H1 (cell line): Measurements from ENCODE around the gene NFIA. TPM values are rescaled to one million over a fixed set of nuclear protein-coding genes. Genes with fewer than 3 reads are reported as not detected.

ENCODE experiments used
- CTCF ChIA-PET: fragments of 300-600 bp; sonication (Branson Sonifier 250); formaldehyde crosslinking; loops from one replicate; lab custom pipeline; 2021; ENCODE audit not compliant: partially characterized antibody; lab: Charles Lee
- POLR2A ChIA-PET: fragments of 300-600 bp; sonication (Branson Sonifier 250); formaldehyde crosslinking; loops from one replicate; lab custom pipeline; 2021; ENCODE audit warnings: inconsistent platforms; ENCODE audit not compliant: partially characterized antibody; lab: Charles Lee
- DNase-seq, 2 experiments: peaks; one replicate each; pipeline versions ENCODE4 v3.0.0 to v3.0.0-alpha.2; 2010 to 2022; ENCODE audit warnings: low spot score in 2 of 2, low read depth in 1 of 2, mixed read lengths in 1 of 2
- FAIRE-seq: peaks from 2 replicates; lab custom pipeline; 2011; peaks lifted over from hg19 to GRCh38; lab: Jason Lieb, UNC
- H2AFZ ChIP-seq: 2 replicates; pipeline ENCODE4 v1.8.1; 2012; ENCODE audit warnings: low read length, inconsistent platforms
- H2AK5ac ChIP-seq: 2 replicates; pipeline ENCODE4 v1.6.1; 2013; ENCODE audit warnings: low read depth, low read length
- H2BK120ac ChIP-seq: replicated peaks from 2 replicates; pipeline ENCODE3; 2013; ENCODE audit warnings: low read depth, low read length, inconsistent platforms
- H2BK12ac ChIP-seq: 2 replicates; pipeline ENCODE4 v1.6.1; 2013; ENCODE audit warnings: low read depth, low read length
- H2BK15ac ChIP-seq: 2 replicates; pipeline ENCODE4 v1.6.1; 2013; ENCODE audit warnings: low read length
- H2BK20ac ChIP-seq: 2 replicates; pipeline ENCODE4 v1.6.1; 2013; ENCODE audit warnings: low read length
- H2BK5ac ChIP-seq: 2 replicates; pipeline ENCODE4 v1.6.1; 2013; ENCODE audit warnings: low read depth, low read length
- H3K14ac ChIP-seq: 2 replicates; pipeline ENCODE4 v1.6.1; 2013; ENCODE audit warnings: inconsistent platforms; ENCODE audit not compliant: insufficient read length
- H3K18ac ChIP-seq: 2 replicates; pipeline ENCODE4 v1.6.1; 2013; ENCODE audit warnings: low read length; ENCODE audit errors: extremely low read depth
- H3K23ac ChIP-seq: 2 replicates; pipeline ENCODE4 v1.6.1; 2013; ENCODE audit warnings: inconsistent platforms; ENCODE audit not compliant: insufficient read length
- H3K23me2 ChIP-seq: 2 replicates; pipeline ENCODE4 v1.6.1; 2013; ENCODE audit warnings: low read depth, low read length
- H3K27ac ChIP-seq: 2 replicates; pipeline ENCODE4 v1.6.1; 2011; ENCODE audit warnings: low read depth, low read length, inconsistent platforms
- H3K27me3 ChIP-seq, 4 experiments: replicated peaks in 1 of 4; 1 replicate in 1 of 4; 2 replicates in 3 of 4; pipeline versions ENCODE4 v1.6.1 to v1.8.1; 2011 to 2013; ENCODE audit warnings: low read length in 3 of 4, mild to moderate bottlenecking in 3 of 4, inconsistent platforms in 2 of 4, mixed read lengths in 2 of 4, moderate library complexity in 1 of 4; ENCODE audit not compliant: control insufficient read depth in 3 of 4, insufficient read depth in 3 of 4; ENCODE audit errors: extremely low read depth in 1 of 4
- H3K36me3 ChIP-seq, 4 experiments: 2 replicates each; pipeline versions ENCODE4 v1.6.1 to v1.8.1; 2011 to 2013; ENCODE audit warnings: mild to moderate bottlenecking in 4 of 4, low read length in 3 of 4, moderate library complexity in 2 of 4, control low read depth in 1 of 4, inconsistent platforms in 1 of 4; ENCODE audit not compliant: insufficient read depth in 4 of 4, control insufficient read depth in 2 of 4
- H3K4ac ChIP-seq: replicated peaks from 2 replicates; pipeline ENCODE3; 2013; ENCODE audit warnings: low read length, low read depth, mixed read lengths, inconsistent platforms; ENCODE audit not compliant: insufficient read length
- H3K4me1 ChIP-seq, 4 experiments: replicated peaks in 1 of 4; 1 replicate in 1 of 4; 2 replicates in 3 of 4; pipeline versions ENCODE4 v1.6.1 to v1.8.1; 2011 to 2013; ENCODE audit warnings: low read length in 3 of 4, inconsistent platforms in 2 of 4, mixed read lengths in 1 of 4; ENCODE audit not compliant: insufficient read depth in 4 of 4, control insufficient read depth in 3 of 4
- H3K4me2 ChIP-seq, 2 experiments: 2 replicates each; pipeline versions ENCODE4 v1.6.1 to v1.8.1; 2011 to 2013; ENCODE audit warnings: low read depth in 2 of 2, low read length in 2 of 2, control low read depth in 1 of 2, inconsistent platforms in 1 of 2, mild to moderate bottlenecking in 1 of 2; ENCODE audit not compliant: insufficient read depth in 1 of 2
- H3K4me3 ChIP-seq, 4 experiments: fragments of 200-600, 300-600 bp in 1 of 4; sonication (generic), shearing (Covaris generic), sonication (Bioruptor Twin) in 1 of 4; 2 replicates each; pipeline versions ENCODE4 v1.5.1 to v1.8.1; 2011 to 2016; ENCODE audit warnings: low read length in 4 of 4, low read depth in 3 of 4, control low read depth in 2 of 4, inconsistent platforms in 2 of 4, mild to moderate bottlenecking in 2 of 4, mixed read lengths in 1 of 4, moderate library complexity in 1 of 4; ENCODE audit not compliant: insufficient read depth in 2 of 4; ENCODE audit errors: extremely low read depth in 1 of 4
- H3K56ac ChIP-seq: replicated peaks from 2 replicates; pipeline ENCODE3; 2013; ENCODE audit warnings: low read depth, mild to moderate bottlenecking, mixed read lengths, low read length, inconsistent platforms; ENCODE audit not compliant: insufficient read length
- H3K79me1 ChIP-seq: 2 replicates; pipeline ENCODE4 v1.6.1; 2013; ENCODE audit warnings: low read depth, low read length, control low read depth
- H3K79me2 ChIP-seq, 2 experiments: 2 replicates each; pipeline versions ENCODE4 v1.6.1 to v1.8.1; 2012 to 2013; ENCODE audit warnings: low read length in 2 of 2, mild to moderate bottlenecking in 2 of 2, inconsistent platforms in 1 of 2; ENCODE audit not compliant: insufficient read depth in 2 of 2, control insufficient read depth in 1 of 2
- H3K9ac ChIP-seq, 4 experiments: replicated peaks in 1 of 4; 1 replicate in 1 of 4; 2 replicates in 3 of 4; pipeline versions ENCODE4 v1.6.1 to v1.8.1; 2011 to 2013; ENCODE audit warnings: low read depth in 3 of 4, low read length in 3 of 4, control low read depth in 2 of 4, mild to moderate bottlenecking in 2 of 4, moderate library complexity in 2 of 4, inconsistent platforms in 1 of 4; ENCODE audit errors: extremely low read depth in 1 of 4
- H3K9me3 ChIP-seq, 2 experiments: 2 replicates each; pipeline versions ENCODE4 v1.6.1 to v1.8.1; 2012 to 2013; ENCODE audit warnings: mild to moderate bottlenecking in 2 of 2, moderate library complexity in 2 of 2, control low read depth in 1 of 2, inconsistent platforms in 1 of 2, low read depth in 1 of 2, low read length in 1 of 2, mixed read lengths in 1 of 2; ENCODE audit not compliant: insufficient read depth in 2 of 2
- H4K20me1 ChIP-seq, 2 experiments: replicated peaks in 1 of 2; 2 replicates each; pipeline versions ENCODE3 to v1.8.1; 2011 to 2013; ENCODE audit warnings: inconsistent platforms in 2 of 2, low read length in 2 of 2, mild to moderate bottlenecking in 1 of 2; ENCODE audit not compliant: insufficient read depth in 2 of 2, control insufficient read depth in 1 of 2
- H4K5ac ChIP-seq: 2 replicates; pipeline ENCODE4 v1.6.1; 2013; ENCODE audit warnings: low read length, low read depth, mixed read lengths, inconsistent platforms; ENCODE audit not compliant: insufficient read length
- H4K8ac ChIP-seq: 2 replicates; pipeline ENCODE4 v1.8.0; 2013; ENCODE audit warnings: mild to moderate bottlenecking, moderate library complexity, low read length, inconsistent platforms; ENCODE audit not compliant: insufficient read depth; ENCODE audit errors: extremely low read depth
- H4K91ac ChIP-seq: replicated peaks from 2 replicates; pipeline ENCODE3; 2013; ENCODE audit warnings: low read length, mixed read lengths, inconsistent platforms; ENCODE audit not compliant: insufficient read length
- CBX8 ChIP-seq: fragments of 300-800, 300-1000 bp; sonication (generic); IDR thresholded peaks from 2 replicates; pipeline ENCODE4 v1.7.1; 2016; ENCODE audit warnings: low read depth, low read length, borderline replicate concordance
- CTCF ChIP-seq, 3 experiments: IDR thresholded peaks; 1 replicate in 2 of 3; 2 replicates in 1 of 3; pipeline versions ENCODE4 v1.5.1 to v1.6.1; 2011; ENCODE audit warnings: low read length in 3 of 3, mild to moderate bottlenecking in 3 of 3, inconsistent platforms in 2 of 3, low read depth in 1 of 3, moderate library complexity in 1 of 3; ENCODE audit not compliant: insufficient read depth in 1 of 3; ENCODE audit errors: control extremely low read depth in 1 of 3
- EP300 ChIP-seq, 2 experiments: IDR thresholded peaks; 1 replicate in 1 of 2; 2 replicates in 1 of 2; pipeline ENCODE4 v1.6.1; 2011 to 2012; ENCODE audit warnings: low read depth in 2 of 2, low read length in 2 of 2, mild to moderate bottlenecking in 2 of 2, borderline replicate concordance in 1 of 2, inconsistent platforms in 1 of 2, moderate library complexity in 1 of 2
- GABPA ChIP-seq: IDR thresholded peaks from 2 replicates; pipeline ENCODE4 v1.6.1; 2011; ENCODE audit warnings: mild to moderate bottlenecking, low read length, moderate library complexity, borderline replicate concordance; ENCODE audit not compliant: insufficient read depth
- RXRA ChIP-seq: IDR thresholded peaks from 2 replicates; pipeline ENCODE4 v1.6.1; 2011; ENCODE audit warnings: low read depth, mild to moderate bottlenecking, low read length, moderate library complexity; ENCODE audit not compliant: insufficient read depth
- SIN3A ChIP-seq, 2 experiments: IDR thresholded peaks in 1 of 2; conservative IDR thresholded peaks in 1 of 2; 2 replicates each; pipeline ENCODE4 v1.6.1; 2011 to 2012; ENCODE audit warnings: low read length in 2 of 2, improper control_type of control experiment in 1 of 2, low read depth in 1 of 2, mild to moderate bottlenecking in 1 of 2
- SP2 ChIP-seq: IDR thresholded peaks from 2 replicates; pipeline ENCODE4 v1.6.1; 2012; ENCODE audit warnings: mild to moderate bottlenecking, low read length, inconsistent platforms
- TEAD4 ChIP-seq: IDR thresholded peaks from 2 replicates; pipeline ENCODE4 v1.6.1; 2012; ENCODE audit warnings: low read depth, low read length, inconsistent platforms, mixed read lengths
- YY1 ChIP-seq: IDR thresholded peaks from 2 replicates; pipeline ENCODE4 v1.6.1; 2011; ENCODE audit warnings: low read depth, mild to moderate bottlenecking, low read length
- WGBS, 2 experiments: shearing (Covaris generic) in 1 of 2; methylation state at CpG; one replicate each; pipeline versions ENCODE4 v1.1.6 to v1.1.7; 2013 to 2015; ENCODE audit warnings: low lambda C conversion rate in 2 of 2, mixed read lengths in 2 of 2, inconsistent platforms in 1 of 2, low coverage in 1 of 2, missing lambda C conversion rate in 1 of 2; ENCODE audit not compliant: insufficient replicate concordance in 2 of 2, insufficient coverage in 1 of 2, insufficient read length in 1 of 2; ENCODE audit errors: extremely low coverage in 1 of 2, missing lambda C conversion rate in 1 of 2; 5-methylcytosine and 5-hydroxymethylcytosine counted together
- polyA plus RNA-seq, 7 experiments: library from polyadenylated mRNA; depleted of rRNA in 3 of 7; stranded (reverse) in 5 of 7; unstranded in 2 of 7; fragments of >200 nt in 5 of 7; fragments of 200-250 nt in 2 of 7; gene quantifications; 1 replicate in 5 of 7; 2 replicates in 1 of 7; 4 replicates in 1 of 7; pipeline versions ENCODE4 v1.2.1 to v1.2.3, GENCODE V29; 2011 to 2013; ENCODE audit warnings: missing spikeins in 2 of 7, mixed read lengths in 2 of 7
- total RNA-seq: library from RNA; stranded (reverse); fragmentation: NEBNext Ultra II Directional; extraction: Animal tissue kit (Norgen Biotek cat#: 25700); gene quantifications from 2 replicates; pipeline ENCODE4 v1.2.1, GENCODE V29; 2021

NFIA gene
- total and polyA plus RNA-seq, 2 of the 8 experiments (the other 6 are each of a cell fraction or from before 2014, with no cell fraction given) = 1.8 to 2.3 TPM

GRCh38 chr1:61157468-61157987 lies 75.2 kb downstream of the NFIA start:
- H4K91ac ChIP-seq = no peak overlapping the region
- 72% methylated on average over 3 of the region's 3 CpGs; no CpG with 5 or more reads in 1 of the 2 experiments for WGBS, 2 experiments
- DNase-seq = no peak
- peaks cover 0 to 2% (median 0%) of the 10 kb centered on the region in 4 experiments; a peak in 2 of 7 replicates for H3K4me1 ChIP-seq
- no peak for FAIRE-seq
- no peaks in the 10 kb centered on the region for H3K79me1 ChIP-seq
- H2BK20ac ChIP-seq = no peak overlapping the region
- H2BK15ac ChIP-seq = no peak overlapping the region
- CTCF ChIA-PET = interaction anchor here (0.6 to 2.5 kb wide), 7 partner anchors 10 to 27 kb away, joined by 3 to 6 read pairs (median 3); no protein-coding TSS in a partner anchor
- H3K18ac ChIP-seq = no peak overlapping the region
- no peaks in the 10 kb centered on the region for H3K79me2 ChIP-seq
- H3K23ac ChIP-seq = no peak overlapping the region
- H2BK5ac ChIP-seq = no peak overlapping the region
- no peak overlapping the region for H4K8ac ChIP-seq
- H3K27me3 ChIP-seq = no peaks in the 10 kb centered on the region
- H3K56ac ChIP-seq = no peak overlapping the region
- H3K9me3 ChIP-seq = no peaks in the 10 kb centered on the region
- no peak overlapping the region for H2AK5ac ChIP-seq
- no peak overlapping the region for H3K4me3 ChIP-seq
- H3K36me3 ChIP-seq = no peaks in the 10 kb centered on the region
- H2BK12ac ChIP-seq = no peak overlapping the region
- H2AFZ ChIP-seq = no peak overlapping the region
- no peaks in the 10 kb centered on the region for H3K23me2 ChIP-seq
- H3K4ac ChIP-seq = no peak overlapping the region
- H4K20me1 ChIP-seq = no peaks in the 10 kb centered on the region
- H3K9ac ChIP-seq = no peak overlapping the region
- H4K5ac ChIP-seq = no peak overlapping the region
- H3K4me2 ChIP-seq = no peak overlapping the region
- POLR2A ChIA-PET = interaction anchor here (0.6 kb wide), 1 partner anchor 18 kb away, joined by 3 read pairs; no protein-coding TSS in a partner anchor
- no peak overlapping the region for H3K14ac ChIP-seq
- no peak overlapping the region for H2BK120ac ChIP-seq
- H3K27ac ChIP-seq = no peak overlapping the region
- TF ChIP-seq EP300 (IDR thresholded peaks at IDR 0.05; ENCODE audit: borderline replicate concordance in 1 of 2, low read depth in 2 of 2, low read length in 2 of 2) (no peak), SIN3A (conservative IDR thresholded peaks at IDR 0.05 in 1 of 2, IDR thresholded peaks at IDR 0.05 in 1 of 2; ENCODE audit: low read depth in 1 of 2, low read length in 2 of 2) (no peak), RXRA (no peak), YY1 (no peak), CBX8 (no peak), GABPA (no peak), CTCF (IDR thresholded peaks at IDR 0.05; ENCODE audit: control extremely low read depth in 1 of 3, insufficient read depth in 1 of 3, low read depth in 1 of 3, low read length in 3 of 3) (no peak), TEAD4 (no peak), SP2 (no peak)
